NCI-H2171 treated with DMSO at 0.1 percent for 48 hours (cell line): ENCODE measurements around the gene ZNF197.
"Not testable (repeated sequence)": the region's sequence is repeated elsewhere in the genome, so short reads cannot be mapped to it uniquely, and the experiment has no call there.

Source experiments
- DNase-seq: peaks from one replicate; lab custom pipeline; 2025; lab: John Stamatoyannopoulos, UW

Gene ZNF197

GRCh38 chr3:44624749-44625480 lies at the start of gene ZNF197:
Gene ZNF197, plus strand, starts transcription at chr3:44625036. Its CDS starts 4,119 bp downstream, at chr3:44629155.
- peak; percentile 97 for DNase-seq

- DNase-seq, result no peak
Measured at GRCh38 chr3:44576613-44577012, 48.2 kb upstream of the ZNF197 start.

- DNase-seq, result not testable (repeated sequence)
Measured at GRCh38 chr3:44577354-44577952, 47.4 kb upstream of the ZNF197 start.

- DNase-seq, result not testable (repeated sequence)
Measured at GRCh38 chr3:44578316-44578715, 46.5 kb upstream of the ZNF197 start.

GRCh38 chr3:44578924-44579515 lies 45.8 kb upstream of the ZNF197 start:
- DNase-seq, result not testable (repeated sequence)

- not testable (repeated sequence) for DNase-seq
Measured at GRCh38 chr3:44579749-44580148, 45.1 kb upstream of the ZNF197 start.

GRCh38 chr3:44580971-44581370 lies 43.9 kb upstream of the ZNF197 start:
- not testable (repeated sequence) for DNase-seq

- DNase-seq, result peak; percentile 78
Measured at GRCh38 chr3:44584646-44585501, 40.0 kb upstream of the ZNF197 start, which contains the start of gene ZNF660. Gene ZNF660, plus strand, starts transcription at chr3:44584964. Its CDS starts 9,230 bp downstream, at chr3:44594194.

GRCh38 chr3:44596621-44597020 lies 28.2 kb upstream of the ZNF197 start:
- no peak for DNase-seq

GRCh38 chr3:44601749-44602148 lies 23.1 kb upstream of the ZNF197 start:
- no peak for DNase-seq

- DNase-seq, result no peak
Measured at GRCh38 chr3:44612678-44613077, 12.2 kb upstream of the ZNF197 start.

GRCh38 chr3:44628716-44629115 lies 3.9 kb downstream of the ZNF197 start:
- no peak for DNase-seq

GRCh38 chr3:44632193-44632592 lies 7.4 kb downstream of the ZNF197 start:
- no peak for DNase-seq

- no peak for DNase-seq
Measured at GRCh38 chr3:44642337-44642736, 17.5 kb downstream of the ZNF197 start.

- no peak for DNase-seq
Measured at GRCh38 chr3:44643024-44643423, 18.2 kb downstream of the ZNF197 start.

GRCh38 chr3:44647771-44648170 lies 22.9 kb downstream of the ZNF197 start:
- no peak for DNase-seq

GRCh38 chr3:44648564-44649229 lies 23.9 kb downstream of the ZNF197 start, which contains the start of gene ZNF35:
Gene ZNF35, plus strand, starts transcription at chr3:44648732. Its CDS starts 2,336 bp downstream, at chr3:44651068.
- DNase-seq, result peak; percentile 82

- no peak for DNase-seq
Measured at GRCh38 chr3:44649709-44650108, 24.9 kb downstream of the ZNF197 start.

GRCh38 chr3:44654039-44654438 lies 29.2 kb downstream of the ZNF197 start:
- DNase-seq, result no peak

- no peak for DNase-seq
Measured at GRCh38 chr3:44659015-44659414, 34.2 kb downstream of the ZNF197 start.

GRCh38 chr3:44659434-44659833 lies 34.6 kb downstream of the ZNF197 start:
- no peak for DNase-seq
